ENCODE measurements around the gene SCAF1.
A peak's percentile ranks its signal among the peaks of the same experiment; 100 is the strongest.

The SCAF1 gene

GRCh38 chr19:49689133-49690078 is 47.4 kb downstream of the SCAF1 start, which contains the start of gene ADM5:
ADM5 (plus strand) TSS chr19:49689594; CDS start chr19:49689838, 244 bp downstream.
- H4K20me1 ChIP-seq (ENCODE audit: insufficient read depth) = no peaks in the 10 kb centered on the region
- peak within 1 kb of the TSS; percentile 42 for H2AFZ ChIP-seq (ENCODE audit: low read depth)
- no peak within 1 kb of the TSS for H3K4me3 ChIP-seq (IDR thresholded peaks at IDR 0.05; ENCODE audit: insufficient read depth, low read depth, low read length)
- H3K27ac ChIP-seq = no peak within 1 kb of the TSS
- no peak within 1 kb of the TSS for H3K9ac ChIP-seq
- H3K4me1 ChIP-seq (ENCODE audit: low read depth, poor library complexity, severe bottlenecking) = no peaks in the 10 kb centered on the region
- peak; percentile 54; the same call in 1 of the 2 replicates for TF ChIP-seq CTCF (conservative IDR thresholded peaks at IDR 0.05; ENCODE audit: low read depth, low read length)
- no peaks in the 10 kb centered on the region; the same call in 1 of the 2 replicates for H3K36me3 ChIP-seq (ENCODE audit: insufficient read depth)
- peak within 1 kb of the TSS; percentile 43; the same call in 1 of the 2 replicates for H3K4me2 ChIP-seq
- no peaks in the 10 kb centered on the region for H3K27me3 ChIP-seq (ENCODE audit: insufficient read depth, low read depth)
- no peaks in the 10 kb centered on the region for H3K79me2 ChIP-seq (ENCODE audit: insufficient read depth, low read depth)

DNA sequence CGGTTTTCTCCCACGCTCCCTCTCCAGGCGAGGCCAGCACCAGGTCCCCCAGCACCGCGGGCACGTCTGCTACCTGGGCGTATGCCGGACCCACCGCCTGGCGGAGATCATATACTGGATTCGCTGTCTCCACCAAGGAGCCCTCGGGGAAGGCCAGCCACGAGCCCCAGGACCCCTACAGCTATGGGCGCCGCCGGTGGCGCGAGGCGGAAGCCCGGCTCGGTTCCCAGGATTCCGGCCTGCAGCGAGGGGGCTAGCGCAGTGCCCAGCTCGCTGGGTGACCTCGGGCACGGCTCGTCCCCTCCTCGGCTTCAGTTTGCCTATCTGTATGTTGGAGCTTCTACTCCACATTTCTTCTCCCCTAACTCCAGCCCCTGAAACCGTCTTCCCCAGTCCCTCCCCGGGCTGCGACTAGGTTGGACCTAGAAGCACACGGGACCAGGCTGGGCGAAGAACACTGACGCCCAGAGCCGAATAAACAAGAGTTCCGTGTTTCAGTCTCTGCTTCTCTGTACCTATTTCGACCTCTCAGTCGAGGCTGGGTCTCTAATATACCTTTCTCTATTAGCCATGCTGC is 48.2 kb downstream of the SCAF1 start:
- 0 out of 2 replicates have a peak, but pooled peaks have one; percentile 23 for TF ChIP-seq CTCF (conservative IDR thresholded peaks at IDR 0.05; ENCODE audit: low read depth, low read length)
- Histone ChIP-seq H3K79me2 (ENCODE audit: insufficient read depth, low read depth) (no peaks in the 10 kb centered on the region), H3K27me3 (ENCODE audit: insufficient read depth, low read depth) (no peaks in the 10 kb centered on the region), H3K9ac (no peak overlapping the region), H3K27ac (no peak overlapping the region), H3K4me3 (IDR thresholded peaks at IDR 0.05; ENCODE audit: insufficient read depth, low read depth, low read length) (no peak overlapping the region), H2AFZ (ENCODE audit: low read depth) (peak overlapping the region; percentile 42), H3K4me1 (ENCODE audit: low read depth, poor library complexity, severe bottlenecking) (no peaks in the 10 kb centered on the region), H3K36me3 (ENCODE audit: insufficient read depth) (no peaks in the 10 kb centered on the region; the same call in 1 of the 2 replicates), H4K20me1 (ENCODE audit: insufficient read depth) (no peaks in the 10 kb centered on the region), H3K4me2 (peak overlapping the region; percentile 43; the same call in 1 of the 2 replicates)

GRCh38 chr19:49690656-49691242 is 48.7 kb downstream of the SCAF1 start, which contains the start of gene CPT1C:
CPT1C (plus strand) TSS chr19:49691116; CDS start chr19:49692253, 1,137 bp downstream.
- no peaks in the 10 kb centered on the region for H3K4me1 ChIP-seq (ENCODE audit: low read depth, poor library complexity, severe bottlenecking)
- no peak within 1 kb of the TSS for H3K27ac ChIP-seq
- H3K36me3 ChIP-seq (ENCODE audit: insufficient read depth) = no peaks in the 10 kb centered on the region
- H2AFZ ChIP-seq (ENCODE audit: low read depth) = peak within 1 kb of the TSS; percentile 42
- no peak for TF ChIP-seq CTCF (conservative IDR thresholded peaks at IDR 0.05; ENCODE audit: low read depth, low read length)
- H3K4me2 ChIP-seq = peak within 1 kb of the TSS; percentile 43
- no peaks in the 10 kb centered on the region for H4K20me1 ChIP-seq (ENCODE audit: insufficient read depth)
- H3K79me2 ChIP-seq (ENCODE audit: insufficient read depth, low read depth) = no peaks in the 10 kb centered on the region
- H3K27me3 ChIP-seq (ENCODE audit: insufficient read depth, low read depth) = no peaks in the 10 kb centered on the region
- no peak within 1 kb of the TSS for H3K4me3 ChIP-seq (IDR thresholded peaks at IDR 0.05; ENCODE audit: insufficient read depth, low read depth, low read length)
- no peak within 1 kb of the TSS for H3K9ac ChIP-seq

Data from KMS-11 (cell line).